Cardiac muscle cell (in vitro differentiated cells and primary cell): ENCODE measurements around the gene PTRHD1. TPM values are rescaled to one million over a fixed set of nuclear protein-coding genes. Genes with fewer than 3 reads are reported as not detected.

Experiments used
- DNase-seq, 2 donors: peaks; one replicate each; pipeline versions ENCODE4 v3.0.0 to v3.0.0-alpha.2; 2010 to 2017; ENCODE audit warnings: low read depth in 1 of 2, low spot score in 1 of 2
- H3K27ac ChIP-seq: fragments of 200-600 bp; sonication (generic); 2 replicates; pipeline ENCODE4 v1.5.1; 2016
- H3K27me3 ChIP-seq: fragments of 200-600 bp; sonication (generic); 2 replicates; pipeline ENCODE4 v1.6.0; 2016; ENCODE audit warnings: control low read depth
- H3K36me3 ChIP-seq: fragments of 200-600 bp; sonication (generic); 2 replicates; pipeline ENCODE4 v1.5.1; 2016; ENCODE audit warnings: control low read depth
- H3K4me1 ChIP-seq: fragments of 200-600 bp; sonication (generic); 2 replicates; pipeline ENCODE4 v1.8.1; 2017; ENCODE audit warnings: low read depth, mild to moderate bottlenecking, mixed run types
- H3K4me3 ChIP-seq: fragments of 200-600 bp; sonication (generic); 2 replicates; pipeline ENCODE4 v1.5.1; 2016; ENCODE audit warnings: mild to moderate bottlenecking
- H3K9me3 ChIP-seq: fragments of 200-600 bp; sonication (generic); 2 replicates; pipeline ENCODE4 v1.5.1; 2017; ENCODE audit warnings: low read depth, mild to moderate bottlenecking, control low read depth
- CTCF ChIP-seq: IDR thresholded peaks from 2 replicates; pipeline ENCODE4 v1.5.1; 2012; ENCODE audit warnings: low read depth, mild to moderate bottlenecking, low read length
- polyA plus RNA-seq: library from polyadenylated mRNA; unstranded; fragments of >200 nt; fragmentation: Nextera tagmentation; extraction: Ambion mirVana; gene quantifications from 2 replicates; pipeline ENCODE4 v1.2.1, GENCODE V29; 2016
- total RNA-seq: library from RNA; depleted of rRNA; stranded (reverse); fragments of >200 nt; gene quantifications from 2 replicates; pipeline ENCODE4 v1.2.3, GENCODE V29; 2016

PTRHD1 gene
- total and polyA plus RNA-seq, 2 experiments from 2014 or later: 32.1 to 54.3 TPM

GRCh38 chr2:24744356-24744755 lies 48.8 kb downstream of the PTRHD1 start:
- H3K27me3 ChIP-seq: no peaks in the 10 kb centered on the region
- H3K27ac ChIP-seq: no peak overlapping the region
- H3K4me3 ChIP-seq: no peak overlapping the region
- H3K9me3 ChIP-seq: no peaks in the 10 kb centered on the region
- H3K36me3 ChIP-seq: no peaks in the 10 kb centered on the region
- peaks cover 3% of the 10 kb centered on the region for H3K4me1 ChIP-seq
- DNase-seq: no peak
- no peak for TF ChIP-seq CTCF

GRCh38 chr2:24743924-24744323 lies 49.3 kb downstream of the PTRHD1 start:
- H3K36me3 ChIP-seq: no peaks in the 10 kb centered on the region
- DNase-seq: no peak
- no peak overlapping the region for H3K27ac ChIP-seq
- no peaks in the 10 kb centered on the region for H3K27me3 ChIP-seq
- no peak for TF ChIP-seq CTCF
- no peak overlapping the region for H3K4me3 ChIP-seq
- H3K9me3 ChIP-seq: no peaks in the 10 kb centered on the region
- H3K4me1 ChIP-seq: peaks cover 3% of the 10 kb centered on the region

- no peaks in the 10 kb centered on the region for H3K27me3 ChIP-seq
- H3K9me3 ChIP-seq: no peaks in the 10 kb centered on the region
- no peak for DNase-seq
- no peak overlapping the region for H3K27ac ChIP-seq
- no peak for TF ChIP-seq CTCF
- peaks cover 3% of the 10 kb centered on the region for H3K4me1 ChIP-seq
- H3K4me3 ChIP-seq: no peak overlapping the region
- H3K36me3 ChIP-seq: no peaks in the 10 kb centered on the region
Measured at GRCh38 chr2:24742730-24743129, 50.5 kb downstream of the PTRHD1 start.

GRCh38 chr2:24740142-24740541 lies 53.0 kb downstream of the PTRHD1 start:
- Histone ChIP-seq H3K27ac (no peak overlapping the region), H3K4me3 (no peak overlapping the region), H3K36me3 (no peaks in the 10 kb centered on the region), H3K4me1 (no peaks in the 10 kb centered on the region), H3K27me3 (no peaks in the 10 kb centered on the region), H3K9me3 (no peaks in the 10 kb centered on the region)
- no peak for DNase-seq
- no peak for TF ChIP-seq CTCF

Other genes starting within 250 kb of the PTRHD1 start
- gene CENPO, start within 50 bp of the PTRHD1 start, total RNA-seq: 15.1 and 16.1 TPM in 2 replicates
- gene CENPO, start within 50 bp of the PTRHD1 start, polyA plus RNA-seq: 6.1 and 7.9 TPM in 2 replicates
- 9.2 and 9.9 TPM in 2 replicates for gene ADCY3, start 126.8 kb upstream of the PTRHD1 start, total RNA-seq
- 2.3 and 6.3 TPM in 2 replicates for gene ADCY3, start 126.8 kb upstream of the PTRHD1 start, polyA plus RNA-seq
- 8.3 and 11.3 TPM in 2 replicates for gene DNAJC27, start 178.6 kb upstream of the PTRHD1 start, total RNA-seq
- gene DNAJC27, start 178.6 kb upstream of the PTRHD1 start, polyA plus RNA-seq: 7.4 and 9.3 TPM in 2 replicates
- gene EFR3B, start 248.7 kb upstream of the PTRHD1 start, total RNA-seq: 10.0 and 12.9 TPM in 2 replicates
- 8.5 and 9.0 TPM in 2 replicates for gene EFR3B, start 248.7 kb upstream of the PTRHD1 start, polyA plus RNA-seq